Measurements from ENCODE around the gene LRRC17. TPM values are rescaled to one million over a fixed set of nuclear protein-coding genes. Genes with fewer than 3 reads are reported as not detected.

LRRC17 gene
- total and polyA plus RNA-seq, 4 experiments from 2014 or later, result 0.26 to 0.72 (median 0.52) TPM; not detected in 1

GRCh38 chr7:102874966-102875365 lies 37.8 kb upstream of the LRRC17 start:
- H3K4me1 ChIP-seq (ENCODE audit: insufficient read depth, low read length), result no peaks in the 10 kb centered on the region
- no peak for DNase-seq
- Mint-ChIP-seq H3K4me1 (peaks cover 3 to 7% (median 5%) of the 10 kb centered on the region in 4 donors), H3K36me3 (peaks cover 0 to 3% of the 10 kb centered on the region in 2 donors), H3K9me3 (no peaks in the 10 kb centered on the region), H3K4me3 (no peak overlapping the region), H3K27ac (no peak overlapping the region), H3K27me3 (no peaks in the 10 kb centered on the region)
- ChIA-PET POLR2A (ENCODE audit: partially characterized antibody) (no interaction called here), CTCF (ENCODE audit: partially characterized antibody) (no interaction called here)
- H3K36me3 ChIP-seq (ENCODE audit: insufficient read depth, low read length), result no peaks in the 10 kb centered on the region
- intact Hi-C loops (cut with micrococcal nuclease), result no loop called here
- H3K9me3 ChIP-seq (ENCODE audit: control insufficient read depth in 1 of 2, low read length in 2 of 2), result no peaks in the 10 kb centered on the region
- H3K4me3 ChIP-seq (ENCODE audit: low read length in 2 of 2), result no peak overlapping the region
- H3K27ac ChIP-seq (ENCODE audit: low read depth, low read length), result no peak overlapping the region
- no peaks in the 10 kb centered on the region for H3K27me3 ChIP-seq (ENCODE audit: insufficient read depth, low read length)

GRCh38 chr7:102875700-102876295 lies 37.0 kb upstream of the LRRC17 start:
- Mint-ChIP-seq H3K36me3 (peaks cover 0 to 3% of the 10 kb centered on the region in 2 donors), H3K27me3 (no peaks in the 10 kb centered on the region), H3K4me1 (peaks cover 3 to 7% (median 5%) of the 10 kb centered on the region in 4 donors), H3K9me3 (no peaks in the 10 kb centered on the region), H3K4me3 (peak overlapping the region in 1 of 8 donors; percentile 37), H3K27ac (peak overlapping the region in 1 of 7 donors; percentile 12)
- ChIA-PET POLR2A (ENCODE audit: partially characterized antibody) (no interaction called here), CTCF (ENCODE audit: partially characterized antibody) (interaction anchor here (1.0 kb wide), 1 partner anchor 200 kb away, joined by 3 read pairs; no protein-coding TSS in a partner anchor)
- H3K9me3 ChIP-seq (ENCODE audit: control insufficient read depth in 1 of 2, low read length in 2 of 2), result no peaks in the 10 kb centered on the region
- H3K27me3 ChIP-seq (ENCODE audit: insufficient read depth, low read length), result no peaks in the 10 kb centered on the region
- no peaks in the 10 kb centered on the region for H3K4me1 ChIP-seq (ENCODE audit: insufficient read depth, low read length)
- DNase-seq, result no peak
- no peak overlapping the region for H3K27ac ChIP-seq (ENCODE audit: low read depth, low read length)
- H3K4me3 ChIP-seq (ENCODE audit: low read length in 2 of 2), result no peak overlapping the region
- no peaks in the 10 kb centered on the region for H3K36me3 ChIP-seq (ENCODE audit: insufficient read depth, low read length)
- intact Hi-C loops (cut with micrococcal nuclease), result no loop called here

DNA sequence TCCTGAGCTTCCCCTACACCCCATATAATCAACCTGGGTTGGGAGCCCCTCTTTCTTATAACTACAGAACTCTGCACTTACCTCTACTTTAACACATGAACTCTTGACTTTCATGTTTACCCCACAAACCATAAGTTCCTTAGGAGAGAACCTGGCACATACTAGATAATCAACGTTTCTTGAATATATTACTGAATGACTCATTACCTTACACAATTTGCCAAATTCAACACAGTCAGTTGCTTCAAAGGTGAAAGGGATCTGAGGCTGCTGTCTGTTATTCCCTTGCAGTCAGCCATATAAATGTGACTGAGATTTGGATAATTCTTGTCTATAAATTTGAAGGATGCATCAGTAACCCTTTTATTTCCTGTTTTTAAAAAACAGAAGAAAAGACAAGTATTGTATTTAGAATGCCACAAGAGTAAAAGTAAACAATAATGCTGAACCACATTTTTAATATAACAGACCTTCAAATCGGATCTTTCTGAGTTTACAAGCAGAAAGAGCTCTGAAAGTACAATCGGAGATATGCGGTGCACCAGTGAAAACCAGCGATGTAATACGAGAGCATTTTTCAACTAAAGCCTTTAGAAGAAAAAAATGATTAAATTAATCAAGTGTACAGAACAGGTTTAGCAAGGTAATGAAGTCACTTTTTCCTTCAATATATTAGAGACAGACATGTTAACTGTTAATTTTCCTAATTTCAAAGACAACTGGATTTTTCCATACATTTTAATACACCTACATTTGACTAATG lies 29.5 kb upstream of the LRRC17 start:
- Histone ChIP-seq H3K27me3 (ENCODE audit: insufficient read depth, low read length) (no peaks in the 10 kb centered on the region), H3K4me1 (ENCODE audit: insufficient read depth, low read length) (no peaks in the 10 kb centered on the region), H3K27ac (ENCODE audit: low read depth, low read length) (no peak overlapping the region), H3K36me3 (ENCODE audit: insufficient read depth, low read length) (no peaks in the 10 kb centered on the region), H3K9me3 (ENCODE audit: control insufficient read depth in 1 of 2, low read length in 2 of 2) (no peaks in the 10 kb centered on the region), H3K4me3 (ENCODE audit: low read length in 2 of 2) (no peak overlapping the region)
- Mint-ChIP-seq H3K4me3 (no peak overlapping the region), H3K4me1 (no peaks in the 10 kb centered on the region), H3K36me3 (no peaks in the 10 kb centered on the region), H3K9me3 (no peaks in the 10 kb centered on the region), H3K27me3 (peaks cover 0 to 3% of the 10 kb centered on the region in 2 donors), H3K27ac (no peak overlapping the region)
- CTCF ChIA-PET (ENCODE audit: partially characterized antibody), result no interaction called here
- intact Hi-C loops (cut with micrococcal nuclease), result no loop called here
- POLR2A ChIA-PET (ENCODE audit: partially characterized antibody), result no interaction called here
- no peak for DNase-seq

DNA sequence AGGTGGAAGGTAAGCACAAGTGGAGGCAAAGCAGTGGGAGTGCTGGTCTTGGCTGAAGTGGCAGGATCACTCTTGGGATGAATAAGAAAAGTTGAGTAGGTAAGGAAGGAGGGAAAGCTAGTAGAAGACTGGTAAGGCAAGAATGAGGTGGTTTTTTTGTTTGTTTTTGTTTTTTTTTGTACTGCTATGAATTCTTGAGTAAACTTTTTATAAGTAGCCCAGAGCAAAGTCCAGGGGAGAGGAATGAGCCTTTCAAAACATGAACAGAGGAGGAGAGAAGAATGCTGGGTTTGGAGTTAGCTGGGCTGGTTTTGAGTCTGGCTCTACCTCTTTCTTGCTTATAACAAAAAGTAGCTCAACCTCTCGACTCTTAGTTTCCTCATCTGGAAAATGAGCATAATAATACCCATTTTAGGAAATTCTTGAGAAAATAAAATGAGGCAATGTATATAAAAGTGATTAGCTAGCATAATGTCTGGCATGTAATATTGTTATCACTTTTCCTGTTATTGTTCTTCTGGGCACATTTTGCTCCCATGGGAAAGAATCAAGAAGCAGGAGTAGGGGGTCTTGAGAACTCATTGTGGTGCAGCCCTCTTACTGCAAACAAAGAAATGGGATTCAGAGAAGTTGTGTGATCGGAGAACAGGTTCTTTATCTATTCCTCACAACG lies 24.1 kb upstream of the LRRC17 start:
- peaks cover 3% of the 10 kb centered on the region in 2 donors for H3K27me3 Mint-ChIP-seq
- ChIA-PET POLR2A (ENCODE audit: partially characterized antibody) (no interaction called here), CTCF (ENCODE audit: partially characterized antibody) (no interaction called here)
- Histone ChIP-seq H3K27me3 (ENCODE audit: insufficient read depth, low read length) (no peaks in the 10 kb centered on the region), H3K9me3 (ENCODE audit: control insufficient read depth in 1 of 2, low read length in 2 of 2) (no peaks in the 10 kb centered on the region), H3K4me3 (ENCODE audit: low read length in 2 of 2) (no peak overlapping the region), H3K27ac (ENCODE audit: low read depth, low read length) (no peak overlapping the region), H3K4me1 (ENCODE audit: insufficient read depth, low read length) (no peaks in the 10 kb centered on the region), H3K36me3 (ENCODE audit: insufficient read depth, low read length) (no peaks in the 10 kb centered on the region)
- H3K9me3 Mint-ChIP-seq, result no peaks in the 10 kb centered on the region
- H3K27ac Mint-ChIP-seq, result no peak overlapping the region
- H3K36me3 Mint-ChIP-seq, result no peaks in the 10 kb centered on the region
- intact Hi-C loops (cut with micrococcal nuclease), result no loop called here
- DNase-seq, result no peak
- no peaks in the 10 kb centered on the region for H3K4me1 Mint-ChIP-seq
- no peak overlapping the region for H3K4me3 Mint-ChIP-seq

- Mint-ChIP-seq H3K27ac (no peak overlapping the region), H3K27me3 (peaks cover 3% of the 10 kb centered on the region in 2 donors), H3K9me3 (no peaks in the 10 kb centered on the region), H3K4me3 (no peak overlapping the region), H3K36me3 (no peaks in the 10 kb centered on the region), H3K4me1 (no peaks in the 10 kb centered on the region)
- CTCF ChIA-PET (ENCODE audit: partially characterized antibody), result no interaction called here
- intact Hi-C loops (cut with micrococcal nuclease), result no loop called here
- no peak for DNase-seq
- Histone ChIP-seq H3K4me1 (ENCODE audit: insufficient read depth, low read length) (no peaks in the 10 kb centered on the region), H3K4me3 (ENCODE audit: low read length in 2 of 2) (no peak overlapping the region), H3K9me3 (ENCODE audit: control insufficient read depth in 1 of 2, low read length in 2 of 2) (no peaks in the 10 kb centered on the region), H3K27ac (ENCODE audit: low read depth, low read length) (no peak overlapping the region), H3K27me3 (ENCODE audit: insufficient read depth, low read length) (no peaks in the 10 kb centered on the region), H3K36me3 (ENCODE audit: insufficient read depth, low read length) (no peaks in the 10 kb centered on the region)
- POLR2A ChIA-PET (ENCODE audit: partially characterized antibody), result no interaction called here
Observed at GRCh38 chr7:102889851-102890250, 22.9 kb upstream of the LRRC17 start.

GRCh38 chr7:102890292-102890970 lies 22.4 kb upstream of the LRRC17 start:
- no peak overlapping the region for H3K27ac ChIP-seq (ENCODE audit: low read depth, low read length)
- no peaks in the 10 kb centered on the region for H3K36me3 Mint-ChIP-seq
- intact Hi-C loops (cut with micrococcal nuclease), result no loop called here

More at GRCh38 chr7:102890292-102890970, 22.4 kb upstream of the LRRC17 start:
- Histone ChIP-seq H3K27me3 (ENCODE audit: insufficient read depth, low read length) (no peaks in the 10 kb centered on the region), H3K9me3 (ENCODE audit: control insufficient read depth in 1 of 2, low read length in 2 of 2) (no peaks in the 10 kb centered on the region), H3K4me1 (ENCODE audit: insufficient read depth, low read length) (no peaks in the 10 kb centered on the region), H3K36me3 (ENCODE audit: insufficient read depth, low read length) (no peaks in the 10 kb centered on the region), H3K4me3 (ENCODE audit: low read length in 2 of 2) (no peak overlapping the region)
- no peak overlapping the region for H3K4me3 Mint-ChIP-seq
- H3K27ac Mint-ChIP-seq, result no peak overlapping the region
- ChIA-PET CTCF (ENCODE audit: partially characterized antibody) (no interaction called here), POLR2A (ENCODE audit: partially characterized antibody) (no interaction called here)
- no peaks in the 10 kb centered on the region for H3K4me1 Mint-ChIP-seq
- no peaks in the 10 kb centered on the region for H3K9me3 Mint-ChIP-seq
- DNase-seq, result no peak
- peaks cover 3% of the 10 kb centered on the region in 2 donors for H3K27me3 Mint-ChIP-seq

Data from CD4-positive, alpha-beta memory T cell (primary cell).